Limb (tissue), 2 donors: ENCODE data around the gene DGCR8.

Source experiments
- DNase-seq, 2 donors: peaks; one replicate each; pipeline ENCODE4 v3.0.0-alpha.2; 2016; ENCODE audit errors: extremely low spot score in 2 of 2

The DGCR8 gene

GRCh38 chr22:20089977-20090729 lies 10.1 kb downstream of the DGCR8 start:
- DNase-seq, result no peak

GRCh38 chr22:20090730-20091240 lies 10.7 kb downstream of the DGCR8 start:
- DNase-seq, result no peak

- DNase-seq, result no peak
These were observed 11.8 kb downstream of the DGCR8 start for GRCh38 chr22:20091690-20092476.

- no peak for DNase-seq
These were observed 12.4 kb downstream of the DGCR8 start for GRCh38 chr22:20092477-20092854.

- DNase-seq, result no peak
These were observed 13.6 kb downstream of the DGCR8 start for GRCh38 chr22:20093418-20094196.

GRCh38 chr22:20094197-20094807 lies 14.3 kb downstream of the DGCR8 start:
- DNase-seq, result no peak

GRCh38 chr22:20095521-20095920 lies 15.5 kb downstream of the DGCR8 start:
- no peak for DNase-seq

- no peak for DNase-seq
These were observed 16.8 kb downstream of the DGCR8 start for GRCh38 chr22:20096574-20097420.

- DNase-seq, result no peak
These were observed 19.2 kb downstream of the DGCR8 start for GRCh38 chr22:20099099-20099711.

- DNase-seq, result no peak
These were observed 21.6 kb downstream of the DGCR8 start for GRCh38 chr22:20101638-20102037.

- no peak for DNase-seq
These were observed 22.3 kb downstream of the DGCR8 start for GRCh38 chr22:20102203-20102780.

- DNase-seq, result no peak
These were observed 25.6 kb downstream of the DGCR8 start for GRCh38 chr22:20105456-20106204.

GRCh38 chr22:20106205-20106848 lies 26.3 kb downstream of the DGCR8 start:
- no peak for DNase-seq

GRCh38 chr22:20106849-20107237 lies 26.8 kb downstream of the DGCR8 start:
- no peak for DNase-seq

GRCh38 chr22:20107471-20107901 lies 27.4 kb downstream of the DGCR8 start:
- no peak for DNase-seq

GRCh38 chr22:20107951-20108756 lies 28.1 kb downstream of the DGCR8 start:
- no peak for DNase-seq

- DNase-seq, result no peak
These were observed 28.8 kb downstream of the DGCR8 start for GRCh38 chr22:20108757-20109230.
